Peyer's patch (tissue), 4 donors: ENCODE results near the gene MEMO1.

ENCODE experiments used
- POLR2A ChIP-seq, 2 donors: fragments of 450-650 bp; IDR thresholded peaks; one replicate each; pipeline ENCODE4 v1.5.1; 2017; ENCODE audit warnings: antibody characterized with exemption in 2 of 2, mild to moderate bottlenecking in 2 of 2, moderate library complexity in 2 of 2
- TF ChIP-seq, protein P1 (sequence below), 6 experiments: fragments of 450-650 bp in 4 of 6; fragments of 200-600 bp in 2 of 6; sonication (generic) in 1 of 6; IDR thresholded peaks; one replicate each; pipeline ENCODE4 v1.5.1; 2017 to 2019; ENCODE audit warnings: antibody characterized with exemption in 6 of 6, mild to moderate bottlenecking in 3 of 6, moderate library complexity in 1 of 6

DNA sequence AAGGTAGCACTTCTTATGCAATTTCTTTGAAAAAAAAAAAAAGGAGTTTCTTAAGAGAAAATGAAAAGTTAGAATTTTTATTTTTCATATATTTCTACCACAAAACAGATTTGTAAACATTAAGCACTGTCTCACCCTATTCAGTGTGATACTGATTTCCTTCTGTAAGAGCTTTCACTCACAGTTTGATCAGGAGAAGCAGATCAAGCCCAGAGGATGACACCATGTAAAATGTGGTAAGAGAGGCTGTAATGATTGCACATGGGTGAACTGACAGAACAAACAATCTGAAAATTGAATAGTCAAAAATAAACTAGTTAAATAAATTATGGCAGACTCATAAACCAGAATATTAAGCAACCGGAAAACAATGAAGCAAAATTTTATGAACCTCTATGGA is 54.5 kb downstream of the MEMO1 start:
- TF ChIP-seq, protein P1, sequence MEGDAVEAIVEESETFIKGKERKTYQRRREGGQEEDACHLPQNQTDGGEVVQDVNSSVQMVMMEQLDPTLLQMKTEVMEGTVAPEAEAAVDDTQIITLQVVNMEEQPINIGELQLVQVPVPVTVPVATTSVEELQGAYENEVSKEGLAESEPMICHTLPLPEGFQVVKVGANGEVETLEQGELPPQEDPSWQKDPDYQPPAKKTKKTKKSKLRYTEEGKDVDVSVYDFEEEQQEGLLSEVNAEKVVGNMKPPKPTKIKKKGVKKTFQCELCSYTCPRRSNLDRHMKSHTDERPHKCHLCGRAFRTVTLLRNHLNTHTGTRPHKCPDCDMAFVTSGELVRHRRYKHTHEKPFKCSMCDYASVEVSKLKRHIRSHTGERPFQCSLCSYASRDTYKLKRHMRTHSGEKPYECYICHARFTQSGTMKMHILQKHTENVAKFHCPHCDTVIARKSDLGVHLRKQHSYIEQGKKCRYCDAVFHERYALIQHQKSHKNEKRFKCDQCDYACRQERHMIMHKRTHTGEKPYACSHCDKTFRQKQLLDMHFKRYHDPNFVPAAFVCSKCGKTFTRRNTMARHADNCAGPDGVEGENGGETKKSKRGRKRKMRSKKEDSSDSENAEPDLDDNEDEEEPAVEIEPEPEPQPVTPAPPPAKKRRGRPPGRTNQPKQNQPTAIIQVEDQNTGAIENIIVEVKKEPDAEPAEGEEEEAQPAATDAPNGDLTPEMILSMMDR (IDR thresholded peaks at IDR 0.05): no peak
- no peak for TF ChIP-seq POLR2A (IDR thresholded peaks at IDR 0.05)
